GM23338 (cell line): ENCODE measurements around the gene IZUMO4.

Experiments used
- CREB1 ChIP-seq: fragments of 250-450 bp; sonication (Bioruptor Pico); IDR thresholded peaks from 2 replicates; pipeline ENCODE4 v1.5.0; 2020; ENCODE audit warnings: low read depth, mild to moderate bottlenecking, moderate library complexity
- CTCF ChIP-seq, 2 experiments: fragments of 200-600 bp in 1 of 2; sonication (generic) in 1 of 2; conservative IDR thresholded peaks; 2 replicates each; pipeline versions ENCODE4 v1.5.1 to v1.6.1; 2016 to 2017; ENCODE audit warnings: antibody characterized with exemption in 2 of 2, low read depth in 2 of 2, mild to moderate bottlenecking in 2 of 2, moderate library complexity in 1 of 2
- ETS1 ChIP-seq: IDR thresholded peaks from 2 replicates; pipeline ENCODE4 v1.6.1; 2016; ENCODE audit warnings: antibody characterized with exemption
- EZH2 ChIP-seq: fragments of 200-600 bp; sonication (generic); IDR thresholded peaks from one replicate; pipeline ENCODE4 v1.8.0; 2017; ENCODE audit warnings: antibody characterized with exemption, mild to moderate bottlenecking, low read depth; ENCODE audit not compliant: unreplicated experiment
- EZH2phosphoT487 ChIP-seq: fragments of 200-600 bp; sonication (generic); IDR thresholded peaks from one replicate; pipeline ENCODE4 v1.8.1; 2018; ENCODE audit warnings: antibody characterized with exemption; ENCODE audit not compliant: unreplicated experiment
- JUNB ChIP-seq: IDR thresholded peaks from one replicate; pipeline ENCODE4 v1.6.1; 2016; ENCODE audit warnings: antibody characterized with exemption; ENCODE audit not compliant: unreplicated experiment
- NANOG ChIP-seq: IDR thresholded peaks from 2 replicates; pipeline ENCODE4 v1.6.1; 2016; ENCODE audit warnings: antibody characterized with exemption, borderline replicate concordance
- POLR2AphosphoS5 ChIP-seq: IDR thresholded peaks from 2 replicates; pipeline ENCODE4 v1.6.1; 2016; ENCODE audit warnings: antibody characterized with exemption, low read depth
- REST ChIP-seq: IDR thresholded peaks from one replicate; pipeline ENCODE4 v1.6.1; 2018; ENCODE audit warnings: antibody characterized with exemption; ENCODE audit not compliant: unreplicated experiment
- STAT1 ChIP-seq: IDR thresholded peaks from one replicate; pipeline ENCODE4 v1.6.1; 2016; ENCODE audit warnings: antibody characterized with exemption; ENCODE audit not compliant: unreplicated experiment
- ZNF114 ChIP-seq: fragments of 250-450 bp; sonication (Bioruptor Pico); IDR thresholded peaks from 2 replicates; pipeline ENCODE4 v1.5.0; 2020; ENCODE audit warnings: mild to moderate bottlenecking, moderate library complexity
- ZNF331 ChIP-seq: fragments of 250-450 bp; sonication (Bioruptor Pico); IDR thresholded peaks from 2 replicates; pipeline ENCODE4 v1.5.0; 2020; ENCODE audit warnings: low read depth, mild to moderate bottlenecking, moderate library complexity
- ZNF462 ChIP-seq: fragments of 250-450 bp; sonication (Bioruptor Pico); IDR thresholded peaks from 2 replicates; pipeline ENCODE4 v1.5.0; 2020; ENCODE audit warnings: mild to moderate bottlenecking, moderate library complexity

- no peak for TF ChIP-seq CTCF (conservative IDR thresholded peaks at IDR 0.05; ENCODE audit: low read depth in 2 of 2)
- TF ChIP-seq EZH2, result no peak
- TF ChIP-seq ZNF331 (CRISPR knock-in tag), result no peak
- no peak for TF ChIP-seq EZH2phosphoT487
- no peak for TF ChIP-seq POLR2AphosphoS5
- no peak for TF ChIP-seq REST
- TF ChIP-seq CREB1 (CRISPR knock-in tag), result no peak
- no peak for TF ChIP-seq STAT1
- TF ChIP-seq JUNB, result no peak
- no peak for TF ChIP-seq ZNF462 (CRISPR knock-in tag)
- TF ChIP-seq ZNF114 (CRISPR knock-in tag), result no peak
- TF ChIP-seq ETS1, result no peak
- no peak for TF ChIP-seq NANOG
Measured at GRCh38 chr19:2089727-2090053, 7.0 kb upstream of the IZUMO4 start.
